Fibroblast of lung (primary cell): ENCODE results near the gene HSPA5. TPM values are rescaled to one million over a fixed set of nuclear protein-coding genes. Genes with fewer than 3 reads are reported as not detected.

Experiments
- DNase-seq, 2 donors: peaks; one replicate each; pipeline versions ENCODE4 v3.0.0 to v3.0.0-alpha.2; 2010; ENCODE audit warnings: low read depth in 2 of 2
- H2AFZ ChIP-seq: 2 replicates; pipeline ENCODE4 v1.5.1; 2012; ENCODE audit warnings: low read length, control low read depth, inconsistent platforms
- H3K27ac ChIP-seq: 2 replicates; pipeline ENCODE4 v1.5.1; 2011; ENCODE audit warnings: low read length, control low read depth; ENCODE audit not compliant: insufficient read depth
- H3K27me3 ChIP-seq: 2 replicates; pipeline ENCODE4 v1.5.1; 2011; ENCODE audit warnings: mild to moderate bottlenecking, low read length; ENCODE audit not compliant: control insufficient read depth, insufficient read depth
- H3K36me3 ChIP-seq: 2 replicates; pipeline ENCODE4 v1.5.1; 2011; ENCODE audit warnings: low read length; ENCODE audit not compliant: control insufficient read depth, insufficient read depth
- H3K4me1 ChIP-seq: 2 replicates; pipeline ENCODE4 v1.5.1; 2011; ENCODE audit warnings: low read length; ENCODE audit not compliant: control insufficient read depth, insufficient read depth; ENCODE audit errors: extremely low read depth
- H3K4me2 ChIP-seq: 2 replicates; pipeline ENCODE4 v1.5.1; 2011; ENCODE audit warnings: low read length, control low read depth; ENCODE audit not compliant: insufficient read depth; ENCODE audit errors: extremely low read depth
- H3K4me3 ChIP-seq, 4 experiments: fragments of 200-600 bp in 1 of 4; sonication (generic) in 1 of 4; replicated peaks in 1 of 4; 2 replicates each; pipeline ENCODE4 v1.5.1; 2011 to 2016; ENCODE audit warnings: low read length in 4 of 4, low read depth in 3 of 4, mild to moderate bottlenecking in 3 of 4, control low read depth in 2 of 4, inconsistent platforms in 1 of 4, mixed read lengths in 1 of 4; ENCODE audit not compliant: insufficient read depth in 1 of 4; ENCODE audit errors: control extremely low read depth in 1 of 4
- H3K79me2 ChIP-seq: 2 replicates; pipeline ENCODE4 v1.5.1; 2012; ENCODE audit warnings: mild to moderate bottlenecking, low read length, inconsistent platforms; ENCODE audit not compliant: control insufficient read depth, insufficient read depth
- H3K9ac ChIP-seq: 2 replicates; pipeline ENCODE4 v1.5.1; 2011; ENCODE audit warnings: mild to moderate bottlenecking, low read length, control low read depth; ENCODE audit not compliant: insufficient read depth
- H3K9me3 ChIP-seq: 2 replicates; pipeline ENCODE4 v1.5.1; 2012; ENCODE audit warnings: low read depth, low read length; ENCODE audit not compliant: control insufficient read depth, insufficient read depth
- H4K20me1 ChIP-seq: 2 replicates; pipeline ENCODE4 v1.5.1; 2011; ENCODE audit warnings: low read length; ENCODE audit not compliant: control insufficient read depth, insufficient read depth; ENCODE audit errors: extremely low read depth
- EZH2 ChIP-seq: IDR thresholded peaks from 2 replicates; pipeline ENCODE4 v1.5.1; 2012; ENCODE audit warnings: low read length, control low read depth, mild to moderate bottlenecking; ENCODE audit errors: missing control alignments
- polyA plus RNA-seq, 2 donors: library from polyadenylated mRNA; depleted of rRNA in 1 of 2; stranded (reverse) in 1 of 2; unstranded in 1 of 2; fragments of >200 nt; gene quantifications; 2 replicates each; pipeline ENCODE4 v1.2.1, GENCODE V29; 2011 to 2012; ENCODE audit warnings: missing spikeins in 1 of 2
- total RNA-seq: library from RNA; depleted of rRNA; stranded (reverse); fragments of >200 nt; gene quantifications from 2 replicates; pipeline ENCODE4 v1.2.1, GENCODE V29; 2014
- TF ChIP-seq, protein P1 (sequence below), 2 donors: IDR thresholded peaks in 1 of 2; conservative IDR thresholded peaks in 1 of 2; 1 replicate in 1 of 2; 2 replicates in 1 of 2; pipeline ENCODE4 v1.5.1; 2011 to 2012; ENCODE audit warnings: low read length in 2 of 2, control low read depth in 1 of 2, inconsistent platforms in 1 of 2, low read depth in 1 of 2, mild to moderate bottlenecking in 1 of 2

HSPA5 gene
- total and polyA plus RNA-seq, 2 donors (not counting 1 experiment from before 2014, with no cell fraction given), result 339 to 482 TPM

DNA sequence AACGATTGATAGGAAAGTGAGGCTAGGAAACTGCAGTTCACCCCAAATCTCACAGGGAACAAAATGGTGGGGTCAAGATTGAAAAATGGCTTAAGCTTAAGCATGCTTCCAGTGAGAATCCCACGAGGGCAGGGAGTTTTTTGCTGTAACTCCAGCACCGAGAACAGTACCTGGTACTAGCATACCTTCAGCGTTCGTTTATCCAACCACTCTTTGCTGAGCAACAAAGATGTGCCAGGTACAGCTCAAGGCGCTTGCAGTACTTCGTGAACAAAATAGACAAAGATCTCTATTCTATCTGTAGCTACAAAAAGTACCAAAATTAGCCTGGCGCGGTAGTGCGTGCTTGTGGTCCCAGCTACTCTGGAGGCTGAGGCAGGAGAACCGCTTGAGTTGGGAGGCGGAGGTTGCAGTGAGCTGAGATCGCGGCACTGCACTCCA is 50.8 kb downstream of the HSPA5 start:
- no peaks in the 10 kb centered on the region for H3K36me3 ChIP-seq
- peak in 1 of 2 donors; percentile 21 for DNase-seq
- H3K4me2 ChIP-seq, result peak overlapping the region; percentile 78
- no peaks in the 10 kb centered on the region for H3K9me3 ChIP-seq
- H4K20me1 ChIP-seq, result no peaks in the 10 kb centered on the region
- peaks cover 41% of the 10 kb centered on the region for H3K79me2 ChIP-seq
- H3K27me3 ChIP-seq, result no peaks in the 10 kb centered on the region
- H3K27ac ChIP-seq, result peak overlapping the region; percentile 92
- peak overlapping the region; percentile 93 for H3K9ac ChIP-seq
- peak overlapping the region; percentile 73 to 99 (median 84) for H3K4me3 ChIP-seq
- TF ChIP-seq EZH2, result no peak
- TF ChIP-seq, protein P1, sequence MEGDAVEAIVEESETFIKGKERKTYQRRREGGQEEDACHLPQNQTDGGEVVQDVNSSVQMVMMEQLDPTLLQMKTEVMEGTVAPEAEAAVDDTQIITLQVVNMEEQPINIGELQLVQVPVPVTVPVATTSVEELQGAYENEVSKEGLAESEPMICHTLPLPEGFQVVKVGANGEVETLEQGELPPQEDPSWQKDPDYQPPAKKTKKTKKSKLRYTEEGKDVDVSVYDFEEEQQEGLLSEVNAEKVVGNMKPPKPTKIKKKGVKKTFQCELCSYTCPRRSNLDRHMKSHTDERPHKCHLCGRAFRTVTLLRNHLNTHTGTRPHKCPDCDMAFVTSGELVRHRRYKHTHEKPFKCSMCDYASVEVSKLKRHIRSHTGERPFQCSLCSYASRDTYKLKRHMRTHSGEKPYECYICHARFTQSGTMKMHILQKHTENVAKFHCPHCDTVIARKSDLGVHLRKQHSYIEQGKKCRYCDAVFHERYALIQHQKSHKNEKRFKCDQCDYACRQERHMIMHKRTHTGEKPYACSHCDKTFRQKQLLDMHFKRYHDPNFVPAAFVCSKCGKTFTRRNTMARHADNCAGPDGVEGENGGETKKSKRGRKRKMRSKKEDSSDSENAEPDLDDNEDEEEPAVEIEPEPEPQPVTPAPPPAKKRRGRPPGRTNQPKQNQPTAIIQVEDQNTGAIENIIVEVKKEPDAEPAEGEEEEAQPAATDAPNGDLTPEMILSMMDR (conservative IDR thresholded peaks at IDR 0.05 in 1 of 2, IDR thresholded peaks at IDR 0.05 in 1 of 2; ENCODE audit: low read depth in 1 of 2, low read length in 2 of 2), result no peak
- H3K4me1 ChIP-seq, result no peaks in the 10 kb centered on the region
- peak overlapping the region; percentile 85 for H2AFZ ChIP-seq

- Histone ChIP-seq H3K36me3 (no peaks in the 10 kb centered on the region), H2AFZ (peak within 1 kb of the TSS; percentile 85), H3K4me3 (peak within 1 kb of the TSS; percentile 73 to 99 (median 84)), H3K9ac (peak within 1 kb of the TSS; percentile 93), H4K20me1 (no peaks in the 10 kb centered on the region), H3K4me1 (no peaks in the 10 kb centered on the region), H3K4me2 (peak within 1 kb of the TSS; percentile 88), H3K9me3 (no peaks in the 10 kb centered on the region), H3K27ac (peak within 1 kb of the TSS; percentile 92), H3K27me3 (no peaks in the 10 kb centered on the region), H3K79me2 (peaks cover 47% of the 10 kb centered on the region)
- TF ChIP-seq, protein P1 (conservative IDR thresholded peaks at IDR 0.05 in 1 of 2, IDR thresholded peaks at IDR 0.05 in 1 of 2; ENCODE audit: low read depth in 1 of 2, low read length in 2 of 2), result peak; percentile 50 to 61
- no peak for TF ChIP-seq EZH2
- DNase-seq, result peak; percentile 96 to 97
These were observed 51.5 kb downstream of the HSPA5 start, which contains the start of gene PPP6C for GRCh38 chr9:125189361-125190289. Gene PPP6C (minus strand): TSS chr9:125189803. CDS start chr9:125189718, 85 bp downstream.

GRCh38 chr9:125189011-125189360 is 52.2 kb downstream of the HSPA5 start:
- H3K79me2 ChIP-seq, result peaks cover 52% of the 10 kb centered on the region
- H3K4me3 ChIP-seq, result peak overlapping the region; percentile 73 to 99 (median 82)
- peak overlapping the region; percentile 92 for H3K27ac ChIP-seq
- peak overlapping the region; percentile 82 for H2AFZ ChIP-seq
- no peaks in the 10 kb centered on the region for H3K36me3 ChIP-seq
- H3K4me2 ChIP-seq, result peak overlapping the region; percentile 88
- peak overlapping the region; percentile 93 for H3K9ac ChIP-seq
- DNase-seq, result no peak
- no peaks in the 10 kb centered on the region for H3K4me1 ChIP-seq
- H3K27me3 ChIP-seq, result no peaks in the 10 kb centered on the region
- TF ChIP-seq, protein P1 (conservative IDR thresholded peaks at IDR 0.05 in 1 of 2, IDR thresholded peaks at IDR 0.05 in 1 of 2; ENCODE audit: low read depth in 1 of 2, low read length in 2 of 2), result no peak
- TF ChIP-seq EZH2, result no peak
- no peaks in the 10 kb centered on the region for H4K20me1 ChIP-seq
- no peaks in the 10 kb centered on the region for H3K9me3 ChIP-seq
